ENCODE results near the gene PIP5K1C.

Gene PIP5K1C

GRCh38 chr19:3658870-3659745, 41.2 kb downstream of the PIP5K1C start:
- TF ChIP-seq ZNF274 (IDR thresholded peaks at IDR 0.05; ENCODE audit: low read depth, low read length) = no peak
- H3K4me3 ChIP-seq (ENCODE audit: low read length) = no peak overlapping the region

GRCh38 chr19:3658004-3658869, 42.0 kb downstream of the PIP5K1C start:
- no peak for TF ChIP-seq ZNF274 (IDR thresholded peaks at IDR 0.05; ENCODE audit: low read depth, low read length)
- H3K4me3 ChIP-seq (ENCODE audit: low read length) = no peak overlapping the region

- TF ChIP-seq ZNF274 (IDR thresholded peaks at IDR 0.05; ENCODE audit: low read depth, low read length) = no peak
- no peak overlapping the region for H3K4me3 ChIP-seq (ENCODE audit: low read length)
Observed at GRCh38 chr19:3657395-3657769, 42.9 kb downstream of the PIP5K1C start.

GRCh38 chr19:3656747-3657394, 43.4 kb downstream of the PIP5K1C start:
- no peak overlapping the region for H3K4me3 ChIP-seq (ENCODE audit: low read length)
- no peak for TF ChIP-seq ZNF274 (IDR thresholded peaks at IDR 0.05; ENCODE audit: low read depth, low read length)

GRCh38 chr19:3656073-3656746, 44.1 kb downstream of the PIP5K1C start:
- TF ChIP-seq ZNF274 (IDR thresholded peaks at IDR 0.05; ENCODE audit: low read depth, low read length) = no peak
- no peak overlapping the region for H3K4me3 ChIP-seq (ENCODE audit: low read length)

- H3K4me3 ChIP-seq (ENCODE audit: low read length) = no peak overlapping the region
- no peak for TF ChIP-seq ZNF274 (IDR thresholded peaks at IDR 0.05; ENCODE audit: low read depth, low read length)
Observed at GRCh38 chr19:3655402-3656072, 44.7 kb downstream of the PIP5K1C start.

- TF ChIP-seq ZNF274 (IDR thresholded peaks at IDR 0.05; ENCODE audit: low read depth, low read length) = no peak
- no peak overlapping the region for H3K4me3 ChIP-seq (ENCODE audit: low read length)
Observed at GRCh38 chr19:3653865-3654513, 46.3 kb downstream of the PIP5K1C start.

GRCh38 chr19:3653081-3653795, 47.0 kb downstream of the PIP5K1C start:
- no peak overlapping the region for H3K4me3 ChIP-seq (ENCODE audit: low read length)
- no peak for TF ChIP-seq ZNF274 (IDR thresholded peaks at IDR 0.05; ENCODE audit: low read depth, low read length)

GRCh38 chr19:3652422-3652821, 47.8 kb downstream of the PIP5K1C start:
- no peak overlapping the region for H3K4me3 ChIP-seq (ENCODE audit: low read length)
- no peak for TF ChIP-seq ZNF274 (IDR thresholded peaks at IDR 0.05; ENCODE audit: low read depth, low read length)

- no peak for TF ChIP-seq ZNF274 (IDR thresholded peaks at IDR 0.05; ENCODE audit: low read depth, low read length)
- no peak overlapping the region for H3K4me3 ChIP-seq (ENCODE audit: low read length)
Observed at GRCh38 chr19:3651684-3652083, 48.6 kb downstream of the PIP5K1C start.

GRCh38 chr19:3649888-3650287, 50.4 kb downstream of the PIP5K1C start:
- no peak for TF ChIP-seq ZNF274 (IDR thresholded peaks at IDR 0.05; ENCODE audit: low read depth, low read length)
- H3K4me3 ChIP-seq (ENCODE audit: low read length) = no peak overlapping the region

Measured in GM08714 (cell line).